Measurements from ENCODE around the gene SETD3.

The SETD3 gene

DNA sequence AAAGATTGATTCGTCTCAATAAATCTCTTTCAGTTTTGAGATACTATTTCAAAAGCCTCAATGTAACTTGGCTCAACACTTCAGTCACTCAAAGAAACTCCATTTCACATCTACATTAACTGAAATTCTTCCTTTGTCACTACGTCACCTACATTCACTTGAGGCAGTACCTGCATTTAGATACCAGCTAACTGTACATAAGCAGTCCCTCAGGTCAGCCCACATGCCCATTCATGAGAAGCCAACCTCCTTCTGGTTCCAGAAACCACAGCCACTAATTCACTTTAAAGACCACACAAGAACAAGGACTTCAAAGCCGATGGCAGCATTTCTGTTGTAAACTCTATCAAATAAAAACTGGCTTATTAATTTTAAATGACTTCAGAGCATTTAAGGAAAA lies 43.0 kb downstream of the SETD3 start:
- no peak overlapping the region for H3K4me3 ChIP-seq (ENCODE audit: low read depth, low read length, poor library complexity, severe bottlenecking)
- no peaks in the 10 kb centered on the region for H4K20me1 ChIP-seq (ENCODE audit: insufficient read depth, low read length)
- H3K27ac ChIP-seq (ENCODE audit: low read depth, low read length, poor library complexity, severe bottlenecking): no peak overlapping the region
- no peak for TF ChIP-seq EZH2 (IDR thresholded peaks at IDR 0.05; ENCODE audit: borderline replicate concordance, low read length)
- TF ChIP-seq, protein P1, sequence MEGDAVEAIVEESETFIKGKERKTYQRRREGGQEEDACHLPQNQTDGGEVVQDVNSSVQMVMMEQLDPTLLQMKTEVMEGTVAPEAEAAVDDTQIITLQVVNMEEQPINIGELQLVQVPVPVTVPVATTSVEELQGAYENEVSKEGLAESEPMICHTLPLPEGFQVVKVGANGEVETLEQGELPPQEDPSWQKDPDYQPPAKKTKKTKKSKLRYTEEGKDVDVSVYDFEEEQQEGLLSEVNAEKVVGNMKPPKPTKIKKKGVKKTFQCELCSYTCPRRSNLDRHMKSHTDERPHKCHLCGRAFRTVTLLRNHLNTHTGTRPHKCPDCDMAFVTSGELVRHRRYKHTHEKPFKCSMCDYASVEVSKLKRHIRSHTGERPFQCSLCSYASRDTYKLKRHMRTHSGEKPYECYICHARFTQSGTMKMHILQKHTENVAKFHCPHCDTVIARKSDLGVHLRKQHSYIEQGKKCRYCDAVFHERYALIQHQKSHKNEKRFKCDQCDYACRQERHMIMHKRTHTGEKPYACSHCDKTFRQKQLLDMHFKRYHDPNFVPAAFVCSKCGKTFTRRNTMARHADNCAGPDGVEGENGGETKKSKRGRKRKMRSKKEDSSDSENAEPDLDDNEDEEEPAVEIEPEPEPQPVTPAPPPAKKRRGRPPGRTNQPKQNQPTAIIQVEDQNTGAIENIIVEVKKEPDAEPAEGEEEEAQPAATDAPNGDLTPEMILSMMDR (IDR thresholded peaks at IDR 0.05; ENCODE audit: low read length): no peak
- H3K9ac ChIP-seq (ENCODE audit: low read length): no peak overlapping the region
- no peak overlapping the region for H3K4me2 ChIP-seq (ENCODE audit: low read length)
- H3K9me2 ChIP-seq (ENCODE audit: low read depth, low read length): no peaks in the 10 kb centered on the region
- H3K9me3 ChIP-seq (ENCODE audit: low read length): no peaks in the 10 kb centered on the region
- no peaks in the 10 kb centered on the region for H3F3A ChIP-seq (ENCODE audit: insufficient read depth, low read length)
- no peaks in the 10 kb centered on the region for H3K79me2 ChIP-seq (ENCODE audit: insufficient read depth, low read length)
- H2AFZ ChIP-seq (ENCODE audit: low read length): no peak overlapping the region
- H3K36me3 ChIP-seq (ENCODE audit: insufficient read depth, low read length): peaks cover 17% of the 10 kb centered on the region
- no peaks in the 10 kb centered on the region for H3K4me1 ChIP-seq (ENCODE audit: insufficient read depth, low read length, severe bottlenecking)
- no peaks in the 10 kb centered on the region for H3K27me3 ChIP-seq (ENCODE audit: insufficient read depth, low read length)

DNA sequence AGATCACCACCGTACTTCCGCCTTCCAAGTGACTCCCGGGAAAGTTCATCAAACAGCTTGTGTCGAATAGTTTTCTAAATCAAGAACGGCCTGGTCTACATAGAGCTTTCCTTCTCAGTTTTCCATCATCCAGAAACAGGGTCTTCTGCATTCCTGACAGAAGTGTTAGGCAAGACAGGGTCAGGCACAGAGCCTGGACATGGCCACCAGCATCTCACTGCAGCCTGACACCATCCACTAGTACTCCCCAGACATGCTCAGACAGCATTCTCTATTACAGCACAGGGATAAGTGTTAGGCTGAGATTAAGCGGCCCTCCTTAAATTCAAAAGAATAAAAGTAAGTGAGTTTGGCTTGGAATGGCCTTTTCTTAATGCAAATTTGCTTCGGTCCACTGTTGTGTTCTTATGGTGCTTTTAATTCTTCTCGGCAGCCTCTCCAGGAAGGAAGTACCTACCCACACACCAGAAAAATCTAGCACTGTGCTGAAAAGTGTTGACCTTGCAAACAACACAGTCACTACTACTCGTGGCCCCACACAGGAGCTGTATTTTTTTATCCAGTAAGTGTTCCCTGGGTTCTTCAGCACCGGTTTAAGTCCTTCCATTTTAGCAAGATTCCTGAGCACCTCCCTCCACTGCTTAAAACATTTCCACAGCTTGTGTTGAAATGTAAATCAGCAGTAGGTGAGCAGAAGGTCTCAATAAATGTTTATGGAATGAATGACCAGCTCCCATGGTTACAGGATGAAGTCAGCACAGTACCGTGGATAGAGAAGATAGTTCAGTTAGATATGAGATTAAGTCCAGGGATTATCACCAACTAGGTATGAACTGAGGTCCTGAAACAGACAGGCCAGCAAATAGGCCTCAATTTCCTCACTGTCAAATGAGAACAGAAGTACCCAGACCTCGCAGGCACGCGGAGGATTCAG lies 44.1 kb downstream of the SETD3 start:
- Histone ChIP-seq H4K20me1 (ENCODE audit: insufficient read depth, low read length) (no peaks in the 10 kb centered on the region), H3K9ac (ENCODE audit: low read length) (no peak overlapping the region), H3K79me2 (ENCODE audit: insufficient read depth, low read length) (no peaks in the 10 kb centered on the region), H3K4me3 (ENCODE audit: low read depth, low read length, poor library complexity, severe bottlenecking) (no peak overlapping the region), H2AFZ (ENCODE audit: low read length) (no peak overlapping the region), H3K4me2 (ENCODE audit: low read length) (no peak overlapping the region), H3K27ac (ENCODE audit: low read depth, low read length, poor library complexity, severe bottlenecking) (no peak overlapping the region), H3K27me3 (ENCODE audit: insufficient read depth, low read length) (no peaks in the 10 kb centered on the region), H3F3A (ENCODE audit: insufficient read depth, low read length) (no peaks in the 10 kb centered on the region), H3K9me3 (ENCODE audit: low read length) (no peaks in the 10 kb centered on the region), H3K4me1 (ENCODE audit: insufficient read depth, low read length, severe bottlenecking) (no peaks in the 10 kb centered on the region), H3K9me2 (ENCODE audit: low read depth, low read length) (no peaks in the 10 kb centered on the region), H3K36me3 (ENCODE audit: insufficient read depth, low read length) (peaks cover 14% of the 10 kb centered on the region; the same call in 1 of the 2 replicates)
- TF ChIP-seq, protein P1 (IDR thresholded peaks at IDR 0.05; ENCODE audit: low read length): no peak
- TF ChIP-seq EZH2 (IDR thresholded peaks at IDR 0.05; ENCODE audit: borderline replicate concordance, low read length): no peak

GRCh38 chr14:99435327-99435726 lies 45.3 kb downstream of the SETD3 start:
- H3K36me3 ChIP-seq (ENCODE audit: insufficient read depth, low read length): peaks cover 14% of the 10 kb centered on the region; the same call in 1 of the 2 replicates

More at GRCh38 chr14:99435327-99435726, 45.3 kb downstream of the SETD3 start:
- H3K9ac ChIP-seq (ENCODE audit: low read length): no peak overlapping the region
- H3K4me2 ChIP-seq (ENCODE audit: low read length): no peak overlapping the region
- no peaks in the 10 kb centered on the region for H4K20me1 ChIP-seq (ENCODE audit: insufficient read depth, low read length)
- H3K27me3 ChIP-seq (ENCODE audit: insufficient read depth, low read length): no peaks in the 10 kb centered on the region
- H3F3A ChIP-seq (ENCODE audit: insufficient read depth, low read length): no peaks in the 10 kb centered on the region
- no peaks in the 10 kb centered on the region for H3K79me2 ChIP-seq (ENCODE audit: insufficient read depth, low read length)
- H3K9me3 ChIP-seq (ENCODE audit: low read length): no peaks in the 10 kb centered on the region
- peaks cover 8% of the 10 kb centered on the region for H3K4me1 ChIP-seq (ENCODE audit: insufficient read depth, low read length, severe bottlenecking)
- no peak overlapping the region for H3K4me3 ChIP-seq (ENCODE audit: low read depth, low read length, poor library complexity, severe bottlenecking)
- H3K9me2 ChIP-seq (ENCODE audit: low read depth, low read length): no peaks in the 10 kb centered on the region
- H2AFZ ChIP-seq (ENCODE audit: low read length): no peak overlapping the region
- TF ChIP-seq EZH2 (IDR thresholded peaks at IDR 0.05; ENCODE audit: borderline replicate concordance, low read length): no peak
- TF ChIP-seq, protein P1 (IDR thresholded peaks at IDR 0.05; ENCODE audit: low read length): no peak
- no peak overlapping the region for H3K27ac ChIP-seq (ENCODE audit: low read depth, low read length, poor library complexity, severe bottlenecking)

Data from OCI-LY1 (cell line).